Activated naive CD8-positive, alpha-beta T cell treated with anti-CD3 and anti-CD28 coated beads, Interleukin-2, amount 50 U/mL, for 24 hours (primary cell): Measurements from ENCODE around the gene CASP4.

ENCODE experiments used
- ATAC-seq: fragments of 150-1000 bp; cut with Tn5 transposase; one replicate; pipeline ENCODE4 v1.10.0; 2021
- DNase-seq: peaks from one replicate; pipeline ENCODE4 v3.0.0; 2021
- H3K27ac Mint-ChIP-seq: one replicate; pipeline ENCODE4 v1.8.0; 2021; ENCODE audit warnings: mild to moderate bottlenecking, mixed read lengths
- H3K27me3 Mint-ChIP-seq: one replicate; pipeline ENCODE4 v1.8.0; 2021; ENCODE audit warnings: mixed read lengths
- H3K36me3 Mint-ChIP-seq: one replicate; pipeline ENCODE4 v1.8.0; 2021; ENCODE audit warnings: low read depth, mixed read lengths
- H3K4me1 Mint-ChIP-seq: one replicate; pipeline ENCODE4 v1.8.0; 2021; ENCODE audit warnings: mixed read lengths
- H3K4me3 Mint-ChIP-seq: one replicate; pipeline ENCODE4 v1.8.0; 2021; ENCODE audit warnings: mild to moderate bottlenecking, moderate library complexity, mixed read lengths
- H3K9me3 Mint-ChIP-seq: one replicate; pipeline ENCODE4 v1.8.0; 2021; ENCODE audit warnings: mixed read lengths

The CASP4 gene

DNA sequence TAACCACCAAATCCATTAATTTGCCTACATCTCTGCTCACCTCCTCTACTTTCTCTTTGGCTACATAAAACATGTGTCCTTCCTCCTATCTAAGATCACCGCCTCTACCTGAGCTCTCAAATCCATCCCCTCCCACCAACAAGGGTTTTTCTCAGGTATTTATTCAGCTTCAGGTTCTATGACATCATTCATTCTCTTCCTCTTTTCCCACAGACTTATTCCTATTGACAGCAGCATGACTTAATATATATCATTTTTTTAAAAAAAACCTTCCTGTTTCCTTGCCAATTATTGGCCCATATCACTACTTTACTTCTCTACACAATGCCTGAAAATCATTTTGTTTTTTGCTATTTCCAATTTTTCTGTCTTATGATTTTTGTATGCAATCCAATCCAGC is 74.5 kb downstream of the CASP4 start:
- no peaks in the 10 kb centered on the region for H3K27me3 Mint-ChIP-seq
- ATAC-seq: no peak
- peaks cover 13% of the 10 kb centered on the region for H3K4me1 Mint-ChIP-seq

More for the DNA sequence above, 74.5 kb downstream of the CASP4 start:
- Mint-ChIP-seq H3K4me3 (no peak overlapping the region), H3K36me3 (no peaks in the 10 kb centered on the region), H3K9me3 (no peaks in the 10 kb centered on the region), H3K27ac (no peak overlapping the region)
- DNase-seq: no peak
